HG02943 (cell line): Measurements from ENCODE around the gene MBNL3.
"Not testable (repeated sequence)": the region's sequence is repeated elsewhere in the genome, so short reads cannot be mapped to it uniquely, and the experiment has no call there.

Experiments used
- ATAC-seq: cut with Tn5 transposase; IDR thresholded peaks from one replicate; pipeline ENCODE4 v1.9.1; 2021; ENCODE audit warnings: mild to moderate bottlenecking, low read depth, moderate library complexity; ENCODE audit not compliant: unreplicated experiment

The MBNL3 gene

GRCh38 chrX:132384301-132384700, 104.5 kb downstream of the MBNL3 start:
- no peak for ATAC-seq

GRCh38 chrX:132382068-132382467, 106.8 kb downstream of the MBNL3 start:
- ATAC-seq: no peak

DNA sequence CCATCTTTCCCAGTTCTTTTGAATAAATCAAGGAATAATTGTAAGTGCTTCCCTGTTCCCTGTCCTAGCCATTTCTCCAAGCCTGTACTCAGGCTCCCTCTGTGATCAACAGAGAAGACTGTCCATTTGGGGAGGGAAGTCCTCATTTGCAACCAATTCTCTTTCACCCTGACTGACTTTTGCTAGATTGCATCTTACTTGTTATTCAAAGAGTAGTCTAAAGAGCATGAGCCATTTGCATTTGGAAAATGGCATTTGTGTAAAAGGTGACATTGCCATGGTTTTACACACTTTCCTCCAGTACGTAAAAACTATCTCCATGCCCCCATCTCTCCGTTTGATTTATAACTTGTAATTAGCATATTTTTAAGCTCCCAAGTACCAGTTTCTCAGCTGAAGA, 110.6 kb downstream of the MBNL3 start:
- no peak for ATAC-seq

GRCh38 chrX:132375941-132376340, 112.9 kb downstream of the MBNL3 start:
- ATAC-seq: no peak

- ATAC-seq: no peak
These were observed 115.2 kb downstream of the MBNL3 start for GRCh38 chrX:132373610-132374009.

DNA sequence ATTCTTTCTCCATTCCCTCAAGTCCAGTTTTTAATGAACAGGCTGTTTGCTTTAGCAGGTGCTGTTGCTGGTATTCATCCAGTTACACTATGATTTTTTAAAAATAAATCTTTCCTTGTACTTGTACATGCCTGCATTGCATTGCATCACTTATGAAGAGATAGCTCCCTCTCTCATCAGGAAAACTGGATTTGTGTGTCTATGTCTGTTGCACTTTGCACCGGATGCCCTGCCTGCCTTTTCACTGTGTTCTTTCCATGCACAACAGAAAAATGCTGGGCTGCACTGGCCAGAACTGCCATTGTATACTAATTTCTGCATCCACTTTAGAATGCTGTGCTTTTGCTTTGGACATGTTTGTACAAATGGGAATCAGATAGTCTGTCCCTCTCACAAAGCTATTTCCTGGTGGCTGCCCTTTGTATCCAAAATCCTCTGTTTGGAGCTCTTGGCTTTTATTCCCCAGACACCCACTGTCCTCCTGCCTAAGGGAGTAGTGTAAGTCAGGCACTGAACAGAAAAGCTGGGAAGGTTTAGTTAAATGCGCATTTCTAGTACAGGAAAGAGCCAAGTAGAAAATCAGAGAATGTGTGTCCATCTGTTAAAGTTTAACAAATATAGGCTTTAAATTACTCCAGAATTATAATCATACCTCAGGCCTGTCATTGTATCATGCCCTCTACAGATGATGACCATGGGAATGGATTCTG, 119.1 kb downstream of the MBNL3 start:
- ATAC-seq: no peak

DNA sequence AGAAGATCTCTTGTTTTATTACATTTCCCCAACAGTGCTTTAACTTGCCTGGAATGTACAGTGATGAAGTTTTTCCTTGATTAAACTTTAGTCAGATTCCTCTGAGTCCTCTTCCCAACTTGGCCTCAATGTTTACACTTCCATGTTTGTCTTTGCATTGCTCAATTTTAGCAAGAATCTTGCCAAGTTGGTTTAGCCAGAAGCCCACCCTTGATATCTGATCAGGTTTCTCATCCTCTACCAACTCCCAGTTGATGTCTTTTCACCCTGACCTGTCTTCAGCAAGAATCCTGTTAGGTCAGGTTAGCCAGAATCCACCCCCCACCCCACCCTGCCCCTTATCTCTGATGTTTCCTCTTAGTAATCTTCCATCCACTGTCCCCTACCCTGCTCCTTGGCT, 120.9 kb downstream of the MBNL3 start:
- no peak for ATAC-seq

- ATAC-seq: no peak
These were observed 121.5 kb downstream of the MBNL3 start for GRCh38 chrX:132367314-132367713.

GRCh38 chrX:132365490-132365889, 123.3 kb downstream of the MBNL3 start:
- no peak for ATAC-seq

GRCh38 chrX:132364313-132364712, 124.5 kb downstream of the MBNL3 start:
- no peak for ATAC-seq

DNA sequence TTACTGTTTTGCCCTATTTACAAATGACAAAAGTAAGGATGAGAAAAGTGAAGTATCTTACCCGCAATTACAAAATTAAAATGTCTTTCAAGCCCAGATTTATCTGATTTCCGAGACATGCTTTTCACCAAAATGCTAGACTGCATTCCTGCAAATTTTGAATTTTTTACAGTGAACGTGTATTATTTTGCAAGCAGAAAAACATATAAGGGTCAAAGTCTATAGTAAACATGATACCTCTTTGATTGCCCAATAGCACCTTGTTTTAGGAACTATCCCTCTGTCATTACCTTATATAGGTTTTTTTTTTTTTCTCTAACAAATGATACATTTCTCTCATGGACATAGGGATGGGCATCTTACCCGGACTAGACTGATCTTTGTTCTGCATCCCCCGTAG, 135.4 kb downstream of the MBNL3 start:
- no peak for ATAC-seq

- no peak for ATAC-seq
These were observed 152.7 kb downstream of the MBNL3 start for GRCh38 chrX:132336172-132336571.

DNA sequence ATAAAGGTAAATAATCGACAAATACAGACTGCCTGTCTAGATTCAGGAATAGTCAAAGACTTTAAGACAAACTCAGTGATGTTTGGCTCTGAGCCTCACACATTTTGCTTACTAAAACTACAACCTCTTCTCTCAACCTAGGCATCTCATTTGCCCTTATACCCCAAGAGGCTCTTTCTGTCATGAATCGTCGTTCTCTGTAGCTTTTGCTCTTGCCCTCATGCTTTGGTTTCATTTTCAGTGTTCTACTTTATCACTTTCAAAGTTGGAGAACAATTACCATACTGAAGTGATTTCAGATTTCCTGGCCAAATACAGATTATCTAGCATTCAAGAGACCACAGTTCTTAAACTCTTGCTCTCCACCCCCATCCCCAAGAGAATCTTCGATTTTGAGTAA, 155.5 kb downstream of the MBNL3 start:
- no peak for ATAC-seq

DNA sequence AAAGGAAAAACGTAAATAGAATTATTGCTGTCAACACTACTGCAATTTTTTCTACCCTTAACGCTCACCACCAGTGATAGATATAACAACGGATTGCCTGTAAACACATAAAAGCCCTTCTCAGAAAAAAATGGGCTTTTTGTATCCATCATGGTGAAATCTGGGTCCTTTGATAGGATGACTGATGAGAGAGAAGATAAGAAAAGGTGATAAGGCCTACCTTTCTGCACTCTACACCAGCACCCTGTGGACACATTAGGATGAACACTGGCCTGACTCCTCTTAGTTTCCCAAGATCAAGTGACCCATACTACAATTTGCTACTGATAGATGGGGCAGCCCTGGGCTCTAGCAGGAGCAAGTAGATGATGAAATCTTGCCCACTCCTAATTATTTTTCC, 157.3 kb downstream of the MBNL3 start:
- ATAC-seq: no peak

- ATAC-seq: no peak
These were observed 157.8 kb downstream of the MBNL3 start for GRCh38 chrX:132331000-132331399.

GRCh38 chrX:132330156-132330729, 158.6 kb downstream of the MBNL3 start:
- ATAC-seq: no peak

- not testable (repeated sequence) for ATAC-seq
These were observed 161.9 kb downstream of the MBNL3 start for GRCh38 chrX:132326960-132327359.
